ENCODE results near the gene RAB3GAP2.
"Not testable (repeated sequence)": the region's sequence is repeated elsewhere in the genome, so short reads cannot be mapped to it uniquely, and the experiment has no call there.

The RAB3GAP2 gene

GRCh38 chr1:220135755-220136154, 136.5 kb downstream of the RAB3GAP2 start:
- no peak for DNase-seq

GRCh38 chr1:220129479-220130210, 142.6 kb downstream of the RAB3GAP2 start:
- DNase-seq = no peak

- DNase-seq = no peak
Measured at GRCh38 chr1:220127076-220127475, 145.2 kb downstream of the RAB3GAP2 start.

- DNase-seq = no peak
Measured at GRCh38 chr1:220124542-220124941, 147.7 kb downstream of the RAB3GAP2 start.

- no peak for DNase-seq
Measured at GRCh38 chr1:220123889-220124288, 148.4 kb downstream of the RAB3GAP2 start.

- DNase-seq = no peak
Measured at GRCh38 chr1:220123066-220123465, 149.2 kb downstream of the RAB3GAP2 start.

- DNase-seq = no peak
Measured at GRCh38 chr1:220121791-220122530, 150.3 kb downstream of the RAB3GAP2 start.

- DNase-seq = no peak
Measured at GRCh38 chr1:220119043-220119512, 153.2 kb downstream of the RAB3GAP2 start.

- DNase-seq = no peak
Measured at GRCh38 chr1:220113136-220113695, 159.0 kb downstream of the RAB3GAP2 start.

- not testable (repeated sequence) for DNase-seq
Measured at GRCh38 chr1:220112600-220112999, 159.7 kb downstream of the RAB3GAP2 start.

GRCh38 chr1:220110473-220110872, 161.8 kb downstream of the RAB3GAP2 start:
- not testable (repeated sequence) for DNase-seq

- DNase-seq = no peak
Measured at GRCh38 chr1:220099826-220100225, 172.4 kb downstream of the RAB3GAP2 start.

All from activated CD8-positive, alpha-beta memory T cell treated with anti-CD3 and anti-CD28 coated beads, Interleukin-2, amount 50 U/mL, for 4 hours (primary cell).